GM18951 (cell line): ENCODE results near the gene DPM3.

Source experiments
- POLR2A ChIP-seq: IDR thresholded peaks from 4 replicates; pipeline ENCODE4 v1.6.1; 2011; ENCODE audit warnings: mild to moderate bottlenecking; ENCODE audit not compliant: insufficient read length, insufficient read depth; ENCODE audit errors: extremely low read depth
- in situ Hi-C: fragments of 300-500 bp; cut with MboI; formaldehyde crosslinking; loops from one replicate; pipeline ENCODE4 v1.12.0; 2022; ENCODE audit warnings: low sequenced_read_pairs, mixed read lengths, inconsistent platforms; ENCODE audit not compliant: unreplicated experiment

The DPM3 gene

DNA sequence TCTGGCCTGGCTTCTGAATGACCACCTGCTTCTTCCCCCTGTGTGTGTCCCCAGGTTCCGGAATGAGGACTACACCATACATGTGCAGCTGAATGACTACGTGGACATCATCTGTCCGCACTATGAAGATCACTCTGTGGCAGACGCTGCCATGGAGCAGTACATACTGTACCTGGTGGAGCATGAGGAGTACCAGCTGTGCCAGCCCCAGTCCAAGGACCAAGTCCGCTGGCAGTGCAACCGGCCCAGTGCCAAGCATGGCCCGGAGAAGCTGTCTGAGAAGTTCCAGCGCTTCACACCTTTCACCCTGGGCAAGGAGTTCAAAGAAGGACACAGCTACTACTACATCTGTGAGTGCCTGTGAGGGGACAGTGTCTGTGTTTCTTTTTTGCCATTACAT, 9.0 kb downstream of the DPM3 start:
- in situ Hi-C loops: no loop called here
- TF ChIP-seq POLR2A: no peak

DNA sequence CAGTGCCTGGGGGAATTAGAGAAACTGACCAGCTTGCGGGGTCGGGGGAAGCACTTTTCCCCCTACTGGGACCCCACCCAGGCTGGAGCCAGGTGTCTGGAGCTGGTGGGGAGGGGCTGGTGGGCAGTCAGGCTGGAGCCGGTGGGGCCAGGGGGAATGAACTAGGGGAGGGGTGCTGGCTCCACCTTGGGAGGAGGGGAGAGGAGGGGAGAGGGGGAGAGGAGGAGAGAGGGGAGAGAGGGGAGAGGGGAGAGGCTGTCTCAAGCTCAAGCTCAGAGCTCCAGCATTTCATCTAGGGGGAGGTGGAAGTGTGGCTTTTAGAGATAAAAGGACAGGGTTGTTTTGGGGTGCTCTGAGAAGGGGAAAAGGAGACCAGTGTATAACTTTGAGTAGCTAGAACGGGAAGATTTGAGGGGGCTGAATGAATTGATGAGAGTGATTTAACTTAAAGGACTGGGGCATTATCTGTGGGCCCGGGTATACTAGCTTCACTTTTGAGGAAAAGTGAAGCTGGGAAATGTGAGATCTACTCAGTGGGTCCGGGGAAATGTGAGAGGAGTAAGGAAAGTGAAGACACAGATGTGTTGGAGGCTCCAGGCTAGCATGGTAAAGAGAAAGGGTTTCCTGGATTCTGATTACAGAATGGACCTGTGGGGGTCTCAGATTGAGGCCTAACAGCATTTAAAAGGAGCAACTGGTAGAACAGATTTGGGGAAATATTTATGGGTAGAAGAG, 9.9 kb downstream of the DPM3 start:
- TF ChIP-seq POLR2A: no peak
- in situ Hi-C loops: no loop called here

DNA sequence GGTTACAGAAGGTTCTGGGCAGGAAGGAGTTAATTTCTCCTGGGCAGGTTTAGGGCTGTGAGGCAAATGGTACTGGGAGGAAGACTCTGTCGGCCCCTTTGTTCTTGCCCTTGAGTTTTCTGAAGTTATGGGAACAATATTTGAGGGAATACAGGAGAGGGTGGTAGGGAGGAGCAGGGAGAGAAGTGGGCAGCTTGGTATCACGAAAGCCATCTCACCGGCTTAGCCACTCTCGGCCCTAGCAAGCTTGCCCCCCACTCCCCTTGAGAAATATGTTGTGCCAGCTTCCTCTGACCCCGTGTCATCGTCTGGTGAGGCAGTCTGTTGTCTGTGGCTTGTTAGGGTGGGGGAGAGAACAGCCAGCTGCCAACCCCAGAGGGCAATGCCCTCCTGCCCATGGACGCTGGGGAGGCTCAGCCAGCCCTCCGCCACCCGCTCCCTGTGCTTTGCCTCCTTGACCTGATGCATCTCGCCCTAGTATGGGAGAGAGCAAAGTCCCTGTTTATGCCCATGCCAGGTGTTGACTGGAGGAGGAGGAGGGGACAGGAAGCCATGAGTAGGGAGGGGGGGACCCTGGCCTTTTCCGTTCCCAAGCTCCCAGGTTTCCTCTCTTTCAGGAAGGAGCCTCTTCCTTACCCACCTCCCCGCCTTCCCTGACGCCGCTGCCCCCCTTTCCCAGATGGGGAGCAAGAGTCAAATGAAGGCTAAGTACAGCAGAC, 11.4 kb downstream of the DPM3 start:
- in situ Hi-C loops: no loop called here
- TF ChIP-seq POLR2A: no peak

DNA sequence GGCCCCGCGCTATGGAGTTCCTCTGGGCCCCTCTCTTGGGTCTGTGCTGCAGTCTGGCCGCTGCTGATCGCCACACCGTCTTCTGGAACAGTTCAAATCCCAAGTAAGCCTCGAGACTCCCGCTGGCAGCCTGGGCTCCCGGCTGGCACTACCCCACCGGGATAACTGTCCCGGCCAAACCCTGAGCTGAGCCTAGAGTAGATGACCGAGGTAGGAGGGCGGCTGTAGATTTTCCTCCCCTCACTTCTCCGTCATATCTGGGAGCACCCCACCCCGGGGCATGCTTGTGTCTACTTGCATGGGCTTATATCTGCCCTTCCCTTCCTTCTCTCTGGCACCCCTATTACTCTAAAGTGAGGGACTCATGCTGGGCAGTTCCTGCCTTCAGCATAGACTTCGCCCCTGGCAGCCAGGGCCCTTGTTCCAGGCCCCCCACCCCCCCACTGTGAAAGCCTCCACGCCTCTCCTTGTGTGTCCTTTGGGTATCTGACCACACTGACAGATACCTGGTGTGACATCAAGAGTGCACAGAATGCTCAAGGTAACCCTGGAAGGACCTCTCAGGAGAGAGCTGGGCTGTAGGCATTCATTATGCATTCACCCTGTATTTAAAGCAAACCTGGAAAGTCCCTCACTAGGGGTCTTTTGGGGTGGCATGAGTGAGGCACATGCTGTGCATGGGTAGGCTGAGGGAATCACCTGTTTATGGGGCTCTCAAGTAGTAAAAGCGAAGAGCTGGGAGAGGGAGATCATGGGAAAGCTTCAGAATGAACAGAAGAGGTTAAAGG, 12.2 kb downstream of the DPM3 start:
- no peak for TF ChIP-seq POLR2A
- in situ Hi-C loops: no loop called here

DNA sequence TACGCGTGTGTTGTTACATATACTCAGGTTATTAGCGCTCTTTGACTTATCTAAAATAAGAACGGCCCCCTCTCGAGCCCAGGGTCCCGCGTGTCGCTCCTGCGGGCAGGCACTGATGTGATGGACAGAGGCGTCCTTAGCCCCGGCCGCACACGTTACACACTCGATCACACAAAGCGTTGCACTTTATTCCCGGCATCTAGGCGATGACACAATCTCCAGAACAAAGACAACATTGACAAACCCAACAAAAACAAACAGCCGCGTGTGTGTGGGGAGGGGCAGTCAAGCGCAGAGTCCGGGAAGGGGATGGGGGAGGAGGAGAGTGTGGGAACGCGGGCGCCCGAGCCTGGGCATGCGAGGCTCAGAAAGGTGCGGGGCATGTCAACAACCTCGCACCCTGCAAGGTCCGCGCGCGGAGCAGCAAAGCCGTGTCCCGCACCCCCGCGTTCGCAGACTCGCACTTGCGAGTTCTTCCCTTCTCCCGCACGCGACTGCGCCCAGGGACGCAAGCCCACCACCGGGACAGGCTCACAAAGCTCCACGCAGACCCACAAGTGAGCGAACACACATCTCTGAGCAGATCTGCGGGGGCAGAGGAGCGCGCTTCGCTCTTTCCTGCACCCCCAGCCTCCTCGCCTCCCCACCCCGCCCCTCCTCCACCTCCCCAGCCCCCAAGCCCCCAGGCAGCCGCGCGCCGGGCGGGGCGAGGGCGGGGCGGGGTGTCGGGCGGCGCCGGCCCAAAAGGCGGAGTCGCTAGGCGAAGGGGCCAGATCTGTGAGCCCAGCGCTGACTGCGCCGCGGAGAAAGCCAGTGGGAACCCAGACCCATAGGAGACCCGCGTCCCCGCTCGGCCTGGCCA, 13.0 kb downstream of the DPM3 start, which contains the start of gene EFNA1:
TSS of gene EFNA1 (plus strand) at position 772 of the 862 bp plus-strand sequence. CDS start 102 bp downstream, outside the sequence.
- in situ Hi-C loops: no loop called here

DNA sequence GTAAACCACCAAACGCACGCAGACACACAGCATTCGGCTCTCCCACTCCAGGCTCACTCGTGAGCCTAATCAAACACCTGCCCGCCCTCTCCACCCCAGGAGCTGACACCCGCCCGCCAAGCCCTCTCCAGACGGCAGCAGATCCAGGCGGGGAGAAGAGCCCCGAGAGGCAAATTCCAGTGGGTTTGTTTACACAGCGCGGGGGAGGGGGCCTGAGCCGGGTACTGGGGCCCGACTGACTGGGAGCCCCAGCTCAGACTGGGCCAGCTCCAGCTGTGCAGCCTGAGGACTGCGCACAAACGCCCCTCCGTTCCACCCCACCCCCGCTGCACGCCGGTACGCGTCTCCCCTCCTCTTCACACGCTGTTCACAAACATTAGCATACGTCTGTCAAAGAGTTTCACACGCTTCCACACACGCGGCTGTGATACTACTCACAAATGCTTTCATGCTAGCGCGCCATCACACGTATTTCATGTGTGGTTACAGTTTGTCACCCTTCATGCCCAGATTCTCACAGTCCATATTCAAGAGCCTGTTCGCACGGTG, 13.7 kb downstream of the DPM3 start:
- no peak for TF ChIP-seq POLR2A
- in situ Hi-C loops: no loop called here

More for the DNA sequence above, 13.0 kb downstream of the DPM3 start, which contains the start of gene EFNA1:
- TF ChIP-seq POLR2A: peak; percentile 13

DNA sequence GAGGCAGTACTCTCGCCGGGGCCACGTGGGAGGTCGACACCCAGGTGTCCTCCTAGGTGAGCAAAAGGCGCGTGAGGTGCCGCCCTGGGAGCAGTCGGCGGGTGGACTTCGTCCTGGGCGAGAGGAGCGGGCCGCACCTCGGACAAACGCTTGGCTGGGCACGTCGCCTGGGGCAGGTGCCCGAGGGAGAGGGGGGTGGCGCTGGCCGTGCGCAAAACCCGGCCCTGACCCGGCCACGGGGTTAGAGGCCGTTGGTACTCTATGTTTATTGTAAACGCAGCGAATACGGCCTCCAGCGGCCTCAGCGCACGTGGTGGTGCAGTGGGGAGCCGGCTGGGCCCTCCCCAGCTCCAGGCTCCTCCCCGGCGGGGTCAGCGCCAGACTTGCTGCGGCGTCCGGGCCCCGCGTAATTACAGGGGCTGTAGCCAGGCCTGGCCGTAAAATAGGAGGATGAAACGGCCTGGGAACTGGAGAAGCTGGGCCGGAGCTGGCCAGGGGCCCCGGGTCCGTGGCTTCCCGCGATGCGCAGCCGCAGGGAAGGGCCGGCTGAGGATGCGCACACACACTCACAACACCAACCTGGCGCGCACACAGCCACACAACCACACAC, 14.3 kb downstream of the DPM3 start:
- no peak for TF ChIP-seq POLR2A
- in situ Hi-C loops: no loop called here

DNA sequence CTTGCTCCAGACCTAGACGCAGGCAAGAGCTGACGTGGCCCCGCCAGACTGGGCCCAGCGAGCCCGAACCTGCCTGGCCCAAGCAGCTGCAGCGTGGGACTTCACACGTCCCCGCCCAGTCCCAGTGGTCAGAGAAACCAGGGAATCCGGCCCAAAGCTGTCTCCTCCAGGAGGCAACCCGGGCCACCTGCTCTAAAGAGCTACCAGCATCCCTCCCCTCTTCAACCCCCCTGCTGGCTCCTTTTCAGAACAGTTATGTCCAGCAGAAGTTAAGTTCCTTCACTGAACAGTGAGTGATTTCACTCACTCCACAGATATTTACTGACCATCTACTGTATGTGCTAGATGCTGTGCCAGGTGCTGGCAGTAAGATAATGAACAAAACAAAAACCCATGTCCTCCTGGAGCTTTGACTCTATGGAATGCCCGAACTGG, 14.8 kb downstream of the DPM3 start:
- in situ Hi-C loops: no loop called here
- TF ChIP-seq POLR2A: no peak

DNA sequence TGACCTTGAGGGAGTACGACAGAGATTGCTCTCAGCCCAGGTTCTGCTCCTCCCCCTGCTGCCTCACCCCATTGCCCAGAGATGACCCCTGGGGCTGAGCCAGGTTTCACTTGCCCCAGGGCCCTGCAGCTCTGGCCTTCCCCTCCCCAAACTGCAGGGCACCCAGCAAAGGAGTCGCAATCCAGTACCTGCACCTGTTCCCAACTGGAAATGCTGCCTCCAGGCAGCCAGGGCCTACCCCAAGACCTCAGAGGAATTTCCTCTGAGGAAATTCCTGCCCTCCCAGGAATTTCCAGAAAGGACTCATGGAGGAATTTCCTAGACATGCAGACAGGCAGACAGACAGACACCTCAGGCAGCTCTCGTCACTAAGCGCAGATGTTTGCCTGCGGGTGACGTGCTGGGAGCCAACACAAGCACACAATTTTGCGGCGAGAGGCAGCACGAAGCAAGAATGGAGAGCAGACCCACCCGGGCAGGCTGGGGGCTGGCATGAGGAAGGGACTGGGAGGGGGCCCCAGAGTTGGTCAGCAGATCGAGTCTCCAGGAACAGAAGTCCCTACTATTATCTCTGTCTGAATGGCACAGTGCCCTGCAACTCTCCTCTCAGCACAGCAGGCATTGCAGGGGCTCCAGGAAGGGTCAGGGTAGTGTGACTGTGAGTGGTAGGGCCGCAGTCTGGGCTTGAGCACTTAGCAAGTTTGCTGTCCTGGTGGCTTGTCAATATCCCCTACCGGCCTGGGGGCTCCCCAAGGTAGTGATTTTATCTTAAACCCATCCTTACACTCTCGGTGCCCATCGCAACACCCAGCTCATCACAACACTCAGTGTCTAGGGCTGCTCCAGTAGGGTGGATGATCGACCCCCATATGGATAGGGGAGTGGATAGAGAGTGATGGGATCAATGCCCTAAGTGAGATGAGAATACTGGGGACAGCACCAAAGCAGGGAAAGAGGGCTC, 15.5 kb downstream of the DPM3 start:
- TF ChIP-seq POLR2A: no peak
- in situ Hi-C loops: no loop called here

DNA sequence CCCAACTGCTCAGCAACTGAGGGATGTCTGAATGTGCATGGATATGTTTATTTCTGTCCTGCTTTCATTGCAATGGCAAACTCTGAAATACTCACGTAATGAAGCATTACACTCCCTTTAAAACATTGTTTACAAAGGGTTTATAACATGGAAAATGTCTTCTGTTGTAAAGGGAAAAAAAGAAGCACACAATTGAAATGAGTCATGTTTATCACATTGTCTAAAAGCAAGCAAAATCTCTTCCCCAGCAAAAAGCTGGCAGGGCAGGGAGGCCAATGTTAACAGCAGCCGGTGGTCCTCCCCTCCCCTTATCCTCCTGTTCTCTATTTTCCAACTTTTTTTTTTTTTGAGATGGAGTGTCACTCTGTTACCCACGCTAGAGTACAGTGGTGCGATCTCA, 16.5 kb downstream of the DPM3 start:
- in situ Hi-C loops: no loop called here

DNA sequence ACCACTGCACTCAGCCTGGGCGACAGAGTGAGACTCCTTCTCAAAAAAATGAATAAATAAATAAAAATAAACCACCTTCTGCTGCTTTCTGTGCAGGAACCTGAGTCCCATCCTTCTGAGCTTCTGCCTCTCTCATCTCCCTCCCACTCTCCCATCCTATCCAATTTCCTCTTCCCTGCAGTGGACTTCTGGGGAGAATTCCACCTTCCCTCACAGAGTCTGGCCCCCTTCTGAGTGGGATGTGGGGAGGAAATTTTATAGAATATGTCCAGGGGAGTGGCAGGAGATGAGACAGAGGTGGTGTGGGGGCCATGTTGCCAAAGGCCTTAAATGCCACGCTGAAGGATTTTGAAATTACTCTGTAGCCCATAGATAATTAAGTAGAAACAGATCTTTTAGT, 18.0 kb downstream of the DPM3 start:
- TF ChIP-seq POLR2A: no peak
- in situ Hi-C loops: no loop called here

More for the DNA sequence above, 16.5 kb downstream of the DPM3 start:
- TF ChIP-seq POLR2A: no peak
